Measurements from ENCODE around the gene ITGA2.

- no peak for TF ChIP-seq ZNF274 (IDR thresholded peaks at IDR 0.05; ENCODE audit: low read depth, low read length)
- no peak for TF ChIP-seq SUZ12 (IDR thresholded peaks at IDR 0.05; ENCODE audit: extremely low read depth, insufficient read depth, insufficient read length)
Observed at GRCh38 chr5:52943285-52943684, 45.9 kb upstream of the ITGA2 start.

Data from NT2/D1 (cell line).